ENCODE data around the gene MAEA.

The MAEA gene

GRCh38 chr4:1384675-1385372 is 95.1 kb downstream of the MAEA start:
- no peaks in the 10 kb centered on the region for H3K4me1 ChIP-seq (ENCODE audit: insufficient read depth, low read length)
- no peak overlapping the region for H3K9ac ChIP-seq (ENCODE audit: low read depth, low read length)
- peaks cover 6% of the 10 kb centered on the region for H3K36me3 ChIP-seq (ENCODE audit: insufficient read depth, low read length)
- peaks cover 7% of the 10 kb centered on the region; the same call in 1 of the 2 replicates for H3K9me3 ChIP-seq (ENCODE audit: control insufficient read depth, insufficient read depth, low read length)

- peaks cover 7% of the 10 kb centered on the region; the same call in 1 of the 2 replicates for H3K9me3 ChIP-seq (ENCODE audit: control insufficient read depth, insufficient read depth, low read length)
- peaks cover 6% of the 10 kb centered on the region for H3K36me3 ChIP-seq (ENCODE audit: insufficient read depth, low read length)
- H3K4me1 ChIP-seq (ENCODE audit: insufficient read depth, low read length) = no peaks in the 10 kb centered on the region
- H3K9ac ChIP-seq (ENCODE audit: low read depth, low read length) = no peak overlapping the region
Observed at GRCh38 chr4:1385373-1386340, 96.0 kb downstream of the MAEA start.
